ENCODE data around the gene AGAP3.

Gene AGAP3

DNA sequence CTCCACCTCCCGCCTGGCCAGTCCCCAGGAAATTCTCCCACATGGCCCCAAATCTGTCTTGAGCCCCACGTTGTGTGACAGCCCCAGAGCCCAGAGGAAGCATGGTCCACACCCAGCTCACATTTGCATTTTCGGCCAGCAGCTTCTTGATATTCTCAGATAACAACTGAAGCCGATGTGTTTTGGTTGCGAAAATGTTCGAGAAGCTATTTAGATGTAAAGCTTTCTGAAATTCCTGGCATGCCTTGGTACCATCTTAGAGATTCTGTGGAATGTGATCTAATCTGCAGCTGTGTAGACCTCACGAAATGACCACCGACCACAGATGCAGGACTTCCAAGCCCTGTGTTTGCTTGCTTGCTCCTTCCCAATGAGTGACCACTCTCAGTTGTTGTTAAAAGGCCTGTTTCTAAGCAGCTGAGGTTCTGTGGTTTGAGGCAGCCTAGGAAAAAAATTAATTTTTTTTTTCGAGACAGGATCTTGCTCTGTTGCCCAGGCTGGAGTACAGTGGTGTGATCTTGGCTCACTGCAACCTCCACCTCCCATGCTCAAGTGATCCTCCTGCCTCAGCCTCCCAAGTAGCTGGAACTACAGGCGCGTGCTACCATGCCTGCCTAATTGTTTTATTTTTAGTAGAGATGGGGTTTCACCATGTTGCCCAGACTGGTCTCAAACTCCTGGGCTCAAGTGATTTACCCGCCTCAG lies 18.1 kb upstream of the AGAP3 start:
- Histone ChIP-seq H3K36me3 (replicated peaks) (peaks cover 81% of the 10 kb centered on the region), H3K4me3 (ENCODE audit: low read depth, low read length) (no peak overlapping the region), H3K27me3 (replicated peaks) (no peaks in the 10 kb centered on the region), H3K27ac (peak overlapping the region; percentile 51)
- in situ Hi-C loops (cut with HindIII; ENCODE audit: low pct_ligation_motif_present, low sequenced_read_pairs), result no loop called here
- DNase-seq, result peak; percentile 79
- no peak for TF ChIP-seq CTCF (IDR thresholded peaks at IDR 0.05; ENCODE audit: low read depth, low read length, missing control alignments)

DNA sequence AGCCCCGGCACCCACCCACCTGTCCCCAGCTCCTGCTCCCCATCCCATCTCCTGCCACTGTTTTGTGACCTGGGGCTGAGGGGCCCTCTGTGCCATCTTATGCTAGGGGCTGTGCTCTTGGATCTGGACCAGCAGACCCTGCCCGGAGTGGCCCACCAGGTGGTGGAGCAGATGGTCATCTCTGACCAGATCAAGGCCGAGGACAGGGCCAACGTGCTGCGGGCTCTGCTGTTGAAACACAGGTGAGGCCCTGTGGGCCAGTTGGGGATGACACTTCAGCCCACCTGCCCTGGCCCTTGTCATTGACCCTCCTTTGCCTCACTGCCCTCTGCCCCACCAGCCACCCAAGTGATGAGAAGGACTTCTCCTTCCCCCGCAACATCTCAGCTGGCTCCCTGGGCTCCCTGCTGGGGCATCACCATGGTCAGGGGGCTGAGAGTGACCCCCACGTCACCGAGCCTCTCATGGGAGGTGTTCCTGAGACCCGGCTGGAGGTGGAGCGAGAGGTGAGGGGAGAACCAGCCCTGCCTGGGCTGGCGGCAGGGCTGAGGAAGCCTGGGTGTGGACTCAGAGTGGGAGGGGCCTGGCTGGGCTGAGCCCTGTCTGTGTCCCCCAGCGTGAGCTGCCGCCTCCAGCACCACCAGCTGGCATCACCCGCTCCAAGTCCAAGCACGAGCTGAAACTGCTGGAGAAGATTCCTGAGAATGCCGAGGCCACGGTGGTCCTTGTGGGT lies 16.3 kb upstream of the AGAP3 start:
- no peak overlapping the region for H3K27ac ChIP-seq
- TF ChIP-seq CTCF (IDR thresholded peaks at IDR 0.05; ENCODE audit: low read depth, low read length, missing control alignments), result no peak
- no peak for DNase-seq
- H3K27me3 ChIP-seq (replicated peaks), result no peaks in the 10 kb centered on the region
- in situ Hi-C loops (cut with HindIII; ENCODE audit: low pct_ligation_motif_present, low sequenced_read_pairs), result no loop called here
- peaks cover 87% of the 10 kb centered on the region for H3K36me3 ChIP-seq (replicated peaks)
- no peak overlapping the region for H3K4me3 ChIP-seq (ENCODE audit: low read depth, low read length)

DNA sequence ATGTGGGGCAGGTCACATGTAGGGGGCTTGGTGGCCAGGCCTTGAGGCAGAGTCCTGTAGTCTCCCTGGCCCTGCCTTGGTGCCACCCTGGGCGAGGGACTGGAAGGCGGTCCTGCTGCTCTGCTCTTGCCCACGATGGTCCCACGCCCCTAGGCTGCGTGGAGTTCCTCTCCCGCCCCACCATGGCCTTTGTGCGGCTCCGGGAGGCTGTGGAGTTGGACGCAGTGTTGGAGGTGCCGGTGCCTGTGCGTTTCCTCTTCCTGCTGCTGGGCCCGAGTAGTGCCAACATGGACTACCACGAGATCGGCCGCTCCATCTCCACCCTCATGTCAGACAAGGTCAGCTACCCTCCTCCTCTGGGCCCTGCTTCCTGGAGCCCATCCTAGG lies 15.7 kb upstream of the AGAP3 start:
- H3K27ac ChIP-seq, result no peak overlapping the region
- TF ChIP-seq CTCF (IDR thresholded peaks at IDR 0.05; ENCODE audit: low read depth, low read length, missing control alignments), result no peak
- H3K27me3 ChIP-seq (replicated peaks), result no peaks in the 10 kb centered on the region
- no peak overlapping the region for H3K4me3 ChIP-seq (ENCODE audit: low read depth, low read length)
- no peak for DNase-seq
- peaks cover 90% of the 10 kb centered on the region for H3K36me3 ChIP-seq (replicated peaks)
- in situ Hi-C loops (cut with HindIII; ENCODE audit: low pct_ligation_motif_present, low sequenced_read_pairs), result no loop called here

GRCh38 chr7:151071032-151071866 lies 15.0 kb upstream of the AGAP3 start:
- in situ Hi-C loops (cut with HindIII; ENCODE audit: low pct_ligation_motif_present, low sequenced_read_pairs), result no loop called here
- peaks cover 90% of the 10 kb centered on the region for H3K36me3 ChIP-seq (replicated peaks)
- no peak for TF ChIP-seq CTCF (IDR thresholded peaks at IDR 0.05; ENCODE audit: low read depth, low read length, missing control alignments)
- H3K27ac ChIP-seq, result no peak overlapping the region
- H3K4me3 ChIP-seq (ENCODE audit: low read depth, low read length), result no peak overlapping the region
- H3K27me3 ChIP-seq (replicated peaks), result no peaks in the 10 kb centered on the region
- DNase-seq, result no peak

DNA sequence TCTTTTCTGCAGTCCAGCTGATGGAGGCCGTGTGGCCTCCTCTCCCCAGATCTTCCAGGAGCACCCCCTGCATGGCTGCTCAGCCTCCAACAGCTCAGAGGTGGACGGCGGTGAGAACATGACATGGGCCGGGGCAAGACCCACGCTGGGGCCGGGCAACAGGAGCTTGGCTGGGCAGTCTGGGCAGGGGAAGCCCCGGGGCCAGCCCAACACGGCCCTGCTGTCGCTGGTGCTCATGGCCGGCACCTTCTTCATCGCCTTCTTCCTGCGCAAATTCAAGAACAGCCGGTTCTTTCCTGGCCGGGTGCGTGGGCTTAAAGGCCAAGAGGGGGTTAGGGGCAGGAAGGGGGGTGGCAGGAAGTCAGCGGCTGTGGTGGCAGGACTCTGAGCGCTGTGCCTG lies 12.3 kb upstream of the AGAP3 start:
- Histone ChIP-seq H3K27ac (no peak overlapping the region), H3K36me3 (replicated peaks) (peaks cover 66% of the 10 kb centered on the region), H3K27me3 (replicated peaks) (no peaks in the 10 kb centered on the region), H3K4me3 (ENCODE audit: low read depth, low read length) (no peak overlapping the region)
- in situ Hi-C loops (cut with HindIII; ENCODE audit: low pct_ligation_motif_present, low sequenced_read_pairs), result no loop called here
- no peak for DNase-seq
- TF ChIP-seq CTCF (IDR thresholded peaks at IDR 0.05; ENCODE audit: low read depth, low read length, missing control alignments), result no peak

Data from brain microvascular endothelial cell (primary cell).